ENCODE results near the gene MACROD2.

- TF ChIP-seq CTCF (IDR thresholded peaks at IDR 0.05) (no peak), ZFX (IDR thresholded peaks at IDR 0.05; ENCODE audit: borderline replicate concordance) (no peak)
These were observed 450.6 kb downstream of the MACROD2 start for GRCh38 chr20:14445902-14446301.
